HG02943 (cell line): ENCODE measurements around the gene SYF2.
"Not testable (repeated sequence)": the region's sequence is repeated elsewhere in the genome, so short reads cannot be mapped to it uniquely, and the experiment has no call there.

Source experiments
- ATAC-seq: cut with Tn5 transposase; IDR thresholded peaks from one replicate; pipeline ENCODE4 v1.9.1; 2021; ENCODE audit warnings: mild to moderate bottlenecking, low read depth, moderate library complexity; ENCODE audit not compliant: unreplicated experiment

Gene SYF2

DNA sequence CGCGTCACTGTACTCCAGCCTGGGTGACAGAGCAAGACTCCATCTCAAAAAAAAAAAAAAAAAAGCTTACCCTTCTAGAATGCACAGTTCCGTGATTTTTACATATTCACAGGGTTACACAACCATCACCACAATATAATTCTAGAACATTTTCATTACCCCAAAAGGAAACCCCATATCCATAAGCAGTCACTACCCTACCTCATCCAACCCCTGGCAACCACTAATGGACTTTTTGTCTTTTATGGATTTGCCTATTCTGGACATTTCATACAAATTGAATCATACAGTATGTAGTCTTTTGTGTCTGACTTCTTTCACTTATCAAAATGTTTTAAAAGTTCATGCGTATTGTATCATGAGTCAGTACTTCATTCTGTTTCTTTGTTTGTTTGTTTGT, 22.8 kb downstream of the SYF2 start:
- ATAC-seq = no peak

DNA sequence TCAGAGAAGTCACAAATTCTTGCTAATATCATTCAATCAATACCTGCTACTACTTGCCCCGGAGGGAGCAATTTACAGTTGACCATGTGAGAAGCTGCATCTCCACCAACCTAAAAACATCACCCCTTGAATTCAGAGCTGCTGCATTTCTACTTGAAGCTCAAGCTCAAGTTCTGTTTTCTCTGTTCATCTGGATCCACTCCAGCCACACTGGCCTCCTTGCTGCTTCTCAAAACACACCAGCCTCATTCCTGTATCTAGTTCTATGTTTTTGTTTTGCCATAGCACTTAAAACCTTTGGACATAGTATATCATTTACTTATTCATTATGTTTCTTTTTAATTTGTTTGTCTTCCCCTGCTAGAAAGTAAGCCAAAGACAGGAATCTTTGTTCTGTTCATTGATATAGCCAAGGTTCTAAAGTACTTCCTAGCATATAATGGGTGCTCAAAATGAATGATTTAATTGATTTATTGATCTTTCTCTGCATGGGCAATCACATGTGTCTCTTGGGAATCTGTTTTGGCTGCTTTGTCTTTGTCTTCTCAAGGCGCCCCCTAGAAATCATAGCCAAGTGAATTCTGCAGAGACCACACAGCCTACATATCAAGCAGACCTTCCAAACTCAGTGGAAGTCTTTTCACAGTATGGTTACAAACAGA, 23.6 kb downstream of the SYF2 start:
- no peak for ATAC-seq

DNA sequence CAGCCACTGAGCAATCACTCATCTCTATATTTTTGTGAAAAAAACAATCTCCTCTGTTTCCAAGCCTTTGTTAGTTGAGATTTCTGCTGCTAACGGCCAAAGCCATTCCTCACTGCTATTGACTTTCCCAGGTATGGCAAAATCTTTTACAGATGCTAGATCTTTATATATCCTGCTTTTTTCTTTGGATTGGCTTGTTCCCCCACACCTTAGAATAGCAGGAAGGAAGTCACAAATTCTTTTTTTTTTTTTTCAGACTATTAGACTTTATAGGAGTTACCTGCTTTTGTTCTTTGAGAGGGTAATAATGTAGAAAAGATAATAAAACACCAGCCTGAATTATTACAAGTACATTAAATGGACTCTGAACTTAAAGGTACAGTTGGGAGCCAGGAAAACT, 24.2 kb downstream of the SYF2 start:
- no peak for ATAC-seq

GRCh38 chr1:25206201-25206600, 26.1 kb downstream of the SYF2 start:
- no peak for ATAC-seq

- ATAC-seq = no peak
Observed at GRCh38 chr1:25205786-25206185, 26.5 kb downstream of the SYF2 start.

DNA sequence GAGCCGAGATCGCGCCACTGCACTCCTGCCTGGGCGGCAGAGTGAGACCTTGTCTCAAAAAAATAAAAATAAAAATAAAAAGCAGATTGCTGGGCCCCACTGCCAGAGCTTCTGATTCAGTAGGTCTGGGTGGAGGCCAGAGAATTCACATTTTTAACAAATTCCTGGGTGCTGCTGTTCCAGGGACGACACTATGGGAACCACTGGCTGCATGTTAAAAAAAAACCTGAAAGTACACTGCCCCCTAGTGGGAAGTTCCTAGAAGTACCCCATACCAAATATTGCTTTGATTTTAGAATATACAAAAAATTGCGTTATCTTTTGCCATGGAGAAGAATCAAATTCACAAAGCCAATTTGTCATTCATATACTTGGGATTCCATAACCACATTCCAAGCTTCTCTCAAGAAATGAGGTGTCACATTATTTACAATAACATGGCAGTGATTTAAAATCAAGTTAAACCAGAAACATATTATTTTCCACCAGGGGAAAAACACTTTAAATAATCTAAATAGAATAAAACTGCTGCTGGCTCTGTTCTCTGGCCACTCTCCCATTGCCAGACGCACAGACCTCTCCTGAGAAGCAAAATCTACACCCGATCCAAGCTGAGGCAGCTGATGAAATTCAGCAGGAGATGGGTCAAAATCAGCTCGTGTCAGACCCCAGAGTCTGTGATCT, 27.4 kb downstream of the SYF2 start:
- ATAC-seq = no peak

GRCh38 chr1:25201006-25201405, 31.3 kb downstream of the SYF2 start:
- no peak for ATAC-seq

DNA sequence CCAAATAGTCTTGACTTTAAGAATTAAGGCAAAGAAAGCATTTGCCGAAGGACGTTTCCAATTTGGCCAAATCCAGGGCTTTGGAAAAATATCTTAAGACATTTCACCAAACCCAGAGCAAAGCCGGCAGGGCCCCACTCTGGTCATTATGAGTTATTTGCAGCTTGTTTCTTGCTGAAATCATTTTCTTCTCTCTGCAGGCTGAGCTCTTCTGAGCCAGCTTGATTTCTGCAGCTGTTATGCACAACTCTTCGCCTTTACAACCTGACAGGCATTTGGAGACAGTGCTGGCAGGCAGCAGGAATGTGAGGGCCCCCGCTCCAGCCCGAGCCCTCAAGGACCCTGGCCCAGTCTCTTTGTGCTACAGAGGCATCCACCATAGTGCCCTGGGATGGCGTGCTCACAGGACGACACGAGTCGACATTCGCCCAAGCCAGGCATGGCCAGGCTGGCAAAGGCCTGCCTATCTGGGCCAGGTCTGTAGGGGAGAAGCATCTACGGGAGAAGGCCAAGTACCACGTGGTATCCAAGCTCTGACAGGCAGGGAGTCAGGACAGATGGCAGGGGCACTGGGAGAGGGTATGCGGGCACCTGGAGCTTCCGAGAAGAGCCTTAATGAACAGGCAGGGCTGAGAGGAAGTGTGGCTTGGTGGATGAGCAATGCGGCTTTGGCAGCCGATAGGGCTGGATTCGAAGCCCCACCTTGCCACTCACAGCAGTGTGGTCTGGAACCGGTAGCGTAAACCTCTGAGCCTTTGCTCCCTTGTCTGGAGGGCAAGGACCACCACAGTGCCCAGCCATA, 32.3 kb downstream of the SYF2 start:
- no peak for ATAC-seq

DNA sequence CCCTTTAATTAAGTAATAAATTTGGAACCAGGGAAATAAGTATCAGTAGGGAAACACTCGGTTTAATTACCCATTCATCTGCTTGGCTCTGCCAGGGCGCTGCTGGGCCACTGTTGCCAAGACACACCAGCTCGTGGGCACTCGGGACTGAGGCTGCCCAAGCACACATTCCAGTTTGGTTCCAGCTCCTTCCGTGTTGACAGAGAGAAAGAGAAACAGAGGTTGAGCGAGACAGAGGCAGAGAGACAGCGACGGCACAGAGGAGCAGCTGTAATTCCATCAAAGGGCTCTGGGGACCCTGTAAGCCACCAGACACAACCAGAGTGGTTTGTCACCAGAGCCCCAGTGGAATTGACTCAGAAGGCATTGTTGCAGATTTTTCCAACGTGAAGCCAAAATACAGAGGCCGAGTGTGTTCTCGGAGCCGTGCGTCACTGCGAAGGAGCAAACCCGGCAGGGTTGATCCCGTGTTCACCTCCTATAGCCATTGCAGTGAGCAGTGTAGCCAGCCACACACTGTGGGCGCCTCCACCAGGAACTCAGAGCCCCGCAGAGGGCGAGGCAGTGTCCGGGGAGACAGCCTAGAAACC, 33.5 kb downstream of the SYF2 start:
- no peak for ATAC-seq

DNA sequence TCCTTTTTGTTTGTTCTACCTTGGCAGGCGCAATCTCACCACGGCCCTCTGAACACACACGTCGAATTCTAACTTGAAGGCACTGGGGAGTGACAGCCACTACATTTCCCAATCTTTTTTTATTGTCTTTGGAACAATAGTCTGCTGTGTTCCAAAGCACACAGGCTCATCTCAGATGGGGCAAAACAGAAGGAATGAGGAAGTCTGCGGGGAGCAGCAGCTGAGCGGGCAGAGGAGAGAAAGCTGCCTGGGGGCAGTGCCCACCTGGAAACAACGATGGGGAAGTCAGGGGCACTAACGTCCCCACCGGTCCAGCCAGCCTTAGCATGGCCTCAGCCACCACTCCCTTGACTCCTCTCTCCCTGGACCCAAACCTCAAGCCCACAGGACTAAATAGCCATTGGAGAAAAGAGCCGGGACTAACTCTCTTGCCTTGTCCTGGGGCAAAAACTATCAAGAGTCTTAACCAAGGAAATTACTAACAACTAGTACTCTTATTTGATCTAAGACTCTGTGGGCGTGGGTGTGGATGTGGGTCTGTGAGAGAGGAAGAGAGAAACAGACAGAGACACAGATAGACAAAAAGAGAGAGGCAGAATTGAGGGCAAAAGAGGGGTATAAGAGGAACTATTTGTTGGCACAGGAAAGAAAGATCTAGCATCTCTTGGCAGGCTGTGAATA, 34.2 kb downstream of the SYF2 start:
- ATAC-seq = no peak

GRCh38 chr1:25197235-25197975, 34.9 kb downstream of the SYF2 start:
- ATAC-seq = no peak

DNA sequence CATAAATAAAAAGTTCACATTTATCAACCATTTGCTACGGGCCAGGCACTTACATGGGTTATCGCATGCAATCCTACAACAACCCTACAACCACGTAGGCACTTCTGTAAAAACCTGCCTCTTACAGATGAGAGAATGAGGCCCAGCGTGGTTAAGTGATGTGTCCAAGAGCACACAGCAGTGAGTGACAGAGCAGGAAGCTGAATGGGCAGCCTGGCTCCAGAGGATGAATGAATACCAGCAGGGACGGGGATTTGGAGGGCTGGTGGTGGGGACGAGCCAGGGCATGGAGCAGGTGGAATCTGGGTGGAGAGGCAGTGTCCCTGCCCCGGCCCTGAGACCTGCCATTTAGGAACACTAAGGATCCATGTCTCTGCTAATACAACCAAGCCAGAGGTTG, 35.5 kb downstream of the SYF2 start:
- no peak for ATAC-seq

DNA sequence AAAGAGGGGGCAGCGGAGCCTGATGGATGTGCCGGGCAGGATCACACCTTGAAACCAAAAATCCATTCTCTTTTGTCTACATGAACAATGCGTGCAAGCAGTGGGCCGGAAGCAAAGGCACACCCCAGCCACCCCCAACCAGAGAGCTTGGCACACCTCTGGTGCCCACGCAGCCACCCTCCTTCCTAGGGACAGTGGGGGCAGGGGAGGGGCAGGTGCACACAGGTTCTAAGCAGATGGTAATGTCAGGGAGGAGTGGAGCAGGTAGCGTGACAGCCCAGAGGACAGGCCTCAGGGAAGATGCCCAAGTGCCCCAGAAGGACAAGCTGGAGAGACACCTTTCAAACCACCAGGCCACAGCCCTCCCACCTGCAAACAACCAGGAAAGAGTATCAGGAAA, 36.5 kb downstream of the SYF2 start:
- ATAC-seq = no peak

DNA sequence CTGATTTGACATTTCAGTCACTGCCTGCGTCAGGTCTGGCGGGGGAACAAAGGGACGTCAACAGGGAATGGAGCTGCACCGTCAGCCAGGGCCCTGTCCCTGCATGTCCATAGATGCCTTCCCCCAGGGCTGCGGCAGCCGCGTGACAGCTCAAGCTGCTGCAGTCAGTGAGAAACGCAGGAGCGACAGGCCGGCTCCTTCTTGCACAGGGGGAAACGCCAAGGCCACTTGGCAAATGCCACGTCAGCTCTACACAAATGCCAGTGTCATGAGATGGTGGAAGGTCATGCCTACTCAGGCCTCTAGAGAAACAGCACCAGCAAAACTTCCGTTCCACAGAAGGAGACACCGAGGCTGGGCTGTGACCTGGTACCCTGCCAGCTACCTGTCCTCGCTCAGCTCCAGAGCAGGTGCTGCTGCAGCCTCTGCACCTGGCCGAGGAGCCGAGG, 37.7 kb downstream of the SYF2 start:
- ATAC-seq = no peak

DNA sequence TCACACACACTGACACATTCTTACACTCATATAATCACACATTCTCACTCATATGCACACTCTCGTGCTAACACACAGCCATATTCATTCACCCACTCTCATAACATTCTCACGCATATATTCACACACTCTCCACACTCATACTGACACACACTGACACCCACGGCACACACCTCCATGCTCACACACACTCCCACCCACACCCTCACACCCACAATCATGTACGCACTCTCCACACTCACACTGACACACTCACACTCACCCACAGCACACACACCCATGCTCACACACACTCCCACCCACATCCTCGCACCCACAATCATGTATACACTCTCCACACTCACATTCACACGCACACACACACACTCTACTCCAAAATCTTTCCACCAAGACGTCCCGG, 38.2 kb downstream of the SYF2 start:
- ATAC-seq = no peak

DNA sequence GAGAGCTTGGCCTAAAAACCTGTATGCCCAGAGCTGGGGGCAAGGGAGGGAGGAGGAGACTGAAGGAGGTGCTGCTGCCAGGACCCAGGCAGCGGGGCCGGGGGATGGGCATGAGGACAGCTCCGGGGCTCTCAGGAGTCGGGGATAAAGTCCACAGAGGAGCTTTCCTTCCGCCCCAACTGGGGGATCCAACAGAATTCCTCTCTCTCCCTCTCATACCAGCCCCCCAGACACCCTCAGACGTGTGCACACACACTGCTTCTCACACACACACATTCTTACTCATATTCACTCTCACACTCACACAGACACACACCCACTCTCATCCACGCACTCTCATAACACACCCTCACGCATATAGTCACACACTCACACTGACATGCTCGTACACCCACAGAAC, 39.1 kb downstream of the SYF2 start:
- ATAC-seq = no peak

- ATAC-seq = no peak
Observed at GRCh38 chr1:25192154-25192553, 40.1 kb downstream of the SYF2 start.

- no peak for ATAC-seq
Observed at GRCh38 chr1:25190260-25190659, 42.0 kb downstream of the SYF2 start.

- not testable (repeated sequence) for ATAC-seq
Observed at GRCh38 chr1:25187904-25188303, 44.4 kb downstream of the SYF2 start.

DNA sequence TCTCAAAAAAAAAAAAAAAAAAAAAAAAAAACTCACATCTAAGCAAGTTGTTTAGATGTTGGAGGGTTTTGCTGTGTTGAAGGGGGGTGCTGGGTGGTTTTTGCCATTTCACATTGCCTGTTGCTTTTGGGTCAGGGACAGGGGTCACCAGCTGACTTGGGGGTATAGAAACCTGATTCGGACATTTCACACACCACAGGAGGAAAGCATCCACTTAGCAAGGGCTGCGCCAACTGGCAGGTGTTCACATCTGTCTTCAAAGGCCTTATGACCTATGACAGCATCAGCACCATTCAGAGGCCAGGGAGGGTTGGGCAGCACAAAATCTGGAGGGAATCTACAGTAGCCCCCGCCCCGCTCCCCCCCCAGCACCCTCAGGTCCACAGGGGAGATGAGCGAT, 45.2 kb downstream of the SYF2 start:
- no peak for ATAC-seq
